HCT116 (cell line): ENCODE measurements around the gene EI24. TPM values are rescaled to one million over a fixed set of nuclear protein-coding genes. Genes with fewer than 3 reads are reported as not detected.

Experiments
- ATAC-seq: fragments of 200-7000 bp; cut with Tn5 transposase; 2 replicates; pipeline ENCODE4 v1.9.1; 2020; ENCODE audit warnings: mild to moderate bottlenecking, moderate library complexity
- BruUV-seq: library from RNA; stranded (reverse); fragments of 400-500 nt; replicated peaks from 2 replicates; lab custom pipeline; 2021; lab: Mats Ljungman, UMichigan
- CTCF ChIA-PET: fragments of 300-600 bp; sonication (Branson Sonifier 250); formaldehyde crosslinking; loops from one replicate; lab custom pipeline; 2021; ENCODE audit warnings: antibody characterized with exemption; lab: Charles Lee
- POLR2A ChIA-PET: fragments of 300-600, 350-600 bp; sonication (Branson Sonifier 250); formaldehyde crosslinking; loops from one replicate; lab custom pipeline; 2021; ENCODE audit warnings: antibody characterized with exemption; lab: Charles Lee
- RAD21 ChIA-PET, 2 experiments: fragments of 300-600 bp; sonication (Branson Sonifier 250); formaldehyde crosslinking; loops; one replicate each; lab custom pipeline; 2023; ENCODE audit warnings: low total read pairs in 2 of 2; ENCODE audit not compliant: uncharacterized antibody in 2 of 2, unreplicated experiment in 2 of 2, low non-redundant PET in 1 of 2; lab: Charles Lee
- DNase-seq: peaks from one replicate; pipeline ENCODE4 v3.0.0-alpha.2; 2010; ENCODE audit warnings: low read depth, low spot score
- H2AFZ ChIP-seq: fragments of 200-600 bp; shearing (Covaris generic), sonication (generic); 2 replicates; pipeline ENCODE4 v1.6.1; 2017; ENCODE audit warnings: low read depth, mixed run types, mixed read lengths, antibody characterized with exemption, low read length; ENCODE audit not compliant: poor library complexity, severe bottlenecking
- H3K27ac ChIP-seq: 2 replicates; pipeline ENCODE4 v1.5.1; 2012; ENCODE audit warnings: low read depth, low read length
- H3K27me3 ChIP-seq: fragments of 200-600 bp; sonication (generic); 2 replicates; pipeline ENCODE4 v1.6.1; 2016; ENCODE audit warnings: mixed run types, low read length, mixed read lengths; ENCODE audit not compliant: insufficient read depth
- H3K36me3 ChIP-seq, 2 experiments: fragments of 200-500 bp in 1 of 2; fragments of 200-600 bp in 1 of 2; sonication (Bioruptor generic) in 1 of 2; sonication (generic) in 1 of 2; 2 replicates each; pipeline versions ENCODE4 v1.5.1 to v1.6.1; 2014 to 2016; ENCODE audit warnings: low read length in 2 of 2, inconsistent platforms in 1 of 2, mixed read lengths in 1 of 2, mixed run types in 1 of 2; ENCODE audit not compliant: insufficient read depth in 2 of 2, control insufficient read depth in 1 of 2
- H3K4me1 ChIP-seq, 2 experiments: fragments of 200-600 bp in 1 of 2; sonication (generic) in 1 of 2; 2 replicates each; pipeline versions ENCODE4 v1.5.1 to v1.6.1; 2012 to 2017; ENCODE audit warnings: low read length in 2 of 2, inconsistent platforms in 1 of 2, mild to moderate bottlenecking in 1 of 2, mixed read lengths in 1 of 2, mixed run types in 1 of 2, moderate library complexity in 1 of 2; ENCODE audit not compliant: insufficient read depth in 2 of 2, control insufficient read depth in 1 of 2
- H3K4me2 ChIP-seq: fragments of 200-600 bp; sonication (generic); 2 replicates; pipeline ENCODE4 v1.6.1; 2017; ENCODE audit warnings: mixed run types, low read length, mixed read lengths
- H3K4me3 ChIP-seq, 2 experiments: fragments of 200-600 bp in 1 of 2; sonication (generic) in 1 of 2; replicated peaks in 1 of 2; 2 replicates each; pipeline ENCODE4 v1.5.1; 2011 to 2016; ENCODE audit warnings: low read length in 2 of 2, control low read depth in 1 of 2, low read depth in 1 of 2, mild to moderate bottlenecking in 1 of 2, mixed read lengths in 1 of 2, mixed run types in 1 of 2
- H3K79me2 ChIP-seq: fragments of 200-600 bp; sonication (generic); 2 replicates; pipeline ENCODE4 v1.6.1; 2017; ENCODE audit warnings: mild to moderate bottlenecking, mixed run types, low read length, moderate library complexity, mixed read lengths; ENCODE audit not compliant: insufficient read depth
- H3K9ac ChIP-seq: fragments of 200-600 bp; sonication (generic); 2 replicates; pipeline ENCODE4 v1.6.1; 2016; ENCODE audit warnings: low read length, mixed read lengths
- H3K9me2 ChIP-seq: fragments of 200-600 bp; sonication (generic), shearing (Covaris generic); 2 replicates; pipeline ENCODE4 v1.6.1; 2017; ENCODE audit warnings: mixed run types, mild to moderate bottlenecking, moderate library complexity; ENCODE audit not compliant: insufficient read depth
- H3K9me3 ChIP-seq, 2 experiments: fragments of 200-500 bp in 1 of 2; fragments of 200-600 bp in 1 of 2; sonication (Bioruptor generic) in 1 of 2; sonication (generic) in 1 of 2; 2 replicates each; pipeline ENCODE4 v1.6.1; 2014 to 2017; ENCODE audit warnings: low read length in 2 of 2, mixed read lengths in 2 of 2, inconsistent platforms in 1 of 2, low read depth in 1 of 2, mild to moderate bottlenecking in 1 of 2, mixed run types in 1 of 2, moderate library complexity in 1 of 2; ENCODE audit not compliant: control insufficient read depth in 1 of 2, insufficient read depth in 1 of 2
- H4K20me1 ChIP-seq: fragments of 200-600 bp; sonication (generic), shearing (Covaris generic); 2 replicates; pipeline ENCODE4 v1.6.1; 2017; ENCODE audit warnings: mixed run types, mild to moderate bottlenecking, moderate library complexity; ENCODE audit not compliant: insufficient read depth
- CBX3 ChIP-seq: IDR thresholded peaks from 2 replicates; pipeline ENCODE4 v1.6.1; 2012; ENCODE audit warnings: low read depth
- CEBPB ChIP-seq: IDR thresholded peaks from 2 replicates; pipeline ENCODE4 v1.6.1; 2012; ENCODE audit warnings: low read depth
- CTCF ChIP-seq, 3 experiments: fragments of 200-600 bp in 1 of 3; sonication (generic) in 1 of 3; IDR thresholded peaks in 2 of 3; conservative IDR thresholded peaks in 1 of 3; 2 replicates each; pipeline ENCODE4 v1.5.1; 2012 to 2017; ENCODE audit warnings: low read depth in 2 of 3, low read length in 2 of 3, antibody characterized with exemption in 1 of 3, borderline replicate concordance in 1 of 3, control low read depth in 1 of 3, mild to moderate bottlenecking in 1 of 3, mixed read lengths in 1 of 3, mixed run types in 1 of 3, moderate library complexity in 1 of 3; ENCODE audit not compliant: insufficient read depth in 1 of 3
- EGR1 ChIP-seq: IDR thresholded peaks from 2 replicates; pipeline ENCODE4 v1.6.1; 2012; ENCODE audit warnings: low read depth
- ELF1 ChIP-seq: IDR thresholded peaks from 2 replicates; pipeline ENCODE4 v1.6.1; 2012; ENCODE audit warnings: low read depth, borderline replicate concordance
- EZH2 ChIP-seq: fragments of 200-600 bp; sonication (generic); IDR thresholded peaks from 2 replicates; pipeline ENCODE4 v1.6.1; 2017; ENCODE audit warnings: antibody characterized with exemption, mixed run types
- EZH2phosphoT487 ChIP-seq: fragments of 200-600 bp; IDR thresholded peaks from 2 replicates; pipeline ENCODE4 v1.6.1; 2018; ENCODE audit warnings: antibody characterized with exemption, borderline replicate concordance
- FOSL1 ChIP-seq: IDR thresholded peaks from 2 replicates; pipeline ENCODE4 v1.6.1; 2012; ENCODE audit warnings: low read depth
- JUND ChIP-seq: IDR thresholded peaks from 2 replicates; pipeline ENCODE4 v1.6.1; 2012
- POLR2A ChIP-seq: IDR thresholded peaks from 2 replicates; pipeline ENCODE4 v1.7.0; 2011; ENCODE audit warnings: borderline replicate concordance; ENCODE audit not compliant: insufficient read depth, insufficient read length; ENCODE audit errors: extremely low read depth
- POLR2AphosphoS5 ChIP-seq: IDR thresholded peaks from 2 replicates; pipeline ENCODE4 v1.6.1; 2011; ENCODE audit warnings: mild to moderate bottlenecking, low read depth, low read length, moderate library complexity
- RAD21 ChIP-seq: IDR thresholded peaks from 2 replicates; pipeline ENCODE4 v1.6.1; 2012; ENCODE audit warnings: low read depth, mild to moderate bottlenecking
- SIN3A ChIP-seq: IDR thresholded peaks from 2 replicates; pipeline ENCODE4 v1.6.1; 2012; ENCODE audit warnings: low read depth
- SP1 ChIP-seq: IDR thresholded peaks from 2 replicates; pipeline ENCODE4 v1.6.1; 2012; ENCODE audit warnings: low read depth
- SRF ChIP-seq: IDR thresholded peaks from 2 replicates; pipeline ENCODE4 v1.6.1; 2012; ENCODE audit warnings: low read depth
- TCF7L2 ChIP-seq: IDR thresholded peaks from 2 replicates; pipeline ENCODE4 v1.7.0; 2011; ENCODE audit warnings: borderline replicate concordance, inconsistent platforms; ENCODE audit not compliant: insufficient read depth, insufficient read length; ENCODE audit errors: extremely low read depth
- YY1 ChIP-seq: IDR thresholded peaks from 2 replicates; pipeline ENCODE4 v1.6.1; 2011; ENCODE audit warnings: low read length, low read depth, moderate library complexity, mild to moderate bottlenecking; ENCODE audit not compliant: insufficient replicate concordance; ENCODE audit errors: extremely low read depth
- ZBTB33 ChIP-seq: IDR thresholded peaks from 2 replicates; pipeline ENCODE4 v1.6.1; 2011; ENCODE audit warnings: mild to moderate bottlenecking, low read length, moderate library complexity; ENCODE audit not compliant: insufficient replicate concordance; ENCODE audit errors: extremely low read depth
- ZFX ChIP-seq: fragments of 450-650 bp; IDR thresholded peaks from 2 replicates; pipeline ENCODE4 v1.6.1; 2017
- ZNF274 ChIP-seq: fragments of 200-500 bp; sonication (Bioruptor generic); IDR thresholded peaks from 2 replicates; pipeline ENCODE4 v1.6.1; 2014; ENCODE audit warnings: mild to moderate bottlenecking, low read depth, low read length, inconsistent platforms
- intact Hi-C: fragments of 100-400 bp; cut with micrococcal nuclease; formaldehyde crosslinking; loops from 2 replicates; pipeline ENCODE4 v1.10.0; 2022
- total RNA-seq: library from RNA; stranded (reverse); gene quantifications from one replicate; pipeline ENCODE4 v1.2.1, GENCODE V29; 2021; ENCODE audit not compliant: unreplicated experiment
- TF ChIP-seq, protein P1 (sequence below): IDR thresholded peaks from 2 replicates; pipeline ENCODE4 v1.6.1; 2012

The EI24 gene
- total RNA-seq, 1 experiment from 2014 or later, result 130 TPM

GRCh38 chr11:125625630-125626287 is 56.5 kb downstream of the EI24 start:
- ATAC-seq (peak; percentile 86), DNase-seq (peak; percentile 86)
- RAD21 ChIA-PET, result no interaction called here
- peaks cover 4 to 17% of the 10 kb centered on the region in 2 experiments; a peak in 3 of 4 replicates for H3K4me1 ChIP-seq
- CTCF ChIA-PET, result interaction anchor here (1.4 kb wide), 1 partner anchor 568 kb away, joined by 4 read pairs; no protein-coding TSS in a partner anchor
- peaks cover 0 to 9% of the 10 kb centered on the region in 2 experiments; a peak in 2 of 4 replicates for H3K36me3 ChIP-seq
- BruUV-seq, result no TSS peak
- H3K27me3 ChIP-seq, result no peaks in the 10 kb centered on the region
- peak overlapping the region; percentile 85 for H3K9ac ChIP-seq
- H3K27ac ChIP-seq, result peak overlapping the region; percentile 85
- peaks cover 29% of the 10 kb centered on the region for H3K79me2 ChIP-seq
- H3K9me2 ChIP-seq, result no peaks in the 10 kb centered on the region
- POLR2A ChIA-PET, result interaction anchor here (1.1 to 1.8 kb wide), 3 partner anchors 32 to 54 kb away, joined by 3 to 6 read pairs (median 5); no protein-coding TSS in a partner anchor
- peak overlapping the region; percentile 86 for H3K4me2 ChIP-seq
- peak overlapping the region; percentile 23 for H2AFZ ChIP-seq
- peak overlapping the region; percentile 56 to 75 for H3K4me3 ChIP-seq
- intact Hi-C loops, result loop anchor here (2.0 kb wide), 2 partner anchors 33 to 249 kb away; partner anchors contain the start of gene STT3A
- no peaks in the 10 kb centered on the region for H3K9me3 ChIP-seq
- H4K20me1 ChIP-seq, result no peaks in the 10 kb centered on the region
- no peak for TF ChIP-seq RAD21
- peak; percentile 89 for TF ChIP-seq EGR1
- no peak; the same call in 1 of the 2 replicates for TF ChIP-seq CEBPB
- TF ChIP-seq SP1, result peak; percentile 66
- peak; percentile 53; the same call in 1 of the 2 replicates for TF ChIP-seq CBX3
- no peak for TF ChIP-seq ZNF274
- TF ChIP-seq EZH2, result no peak
- TF ChIP-seq SIN3A, result peak; percentile 78; the same call in 1 of the 2 replicates
- TF ChIP-seq CTCF (IDR thresholded peaks at IDR 0.05 in 2 of 3, conservative IDR thresholded peaks at IDR 0.05 in 1 of 3; ENCODE audit: borderline replicate concordance in 1 of 3, insufficient read depth in 1 of 3, low read depth in 2 of 3, low read length in 2 of 3), result no peak
- peak; percentile 75 for TF ChIP-seq POLR2AphosphoS5
- TF ChIP-seq, protein P1, sequence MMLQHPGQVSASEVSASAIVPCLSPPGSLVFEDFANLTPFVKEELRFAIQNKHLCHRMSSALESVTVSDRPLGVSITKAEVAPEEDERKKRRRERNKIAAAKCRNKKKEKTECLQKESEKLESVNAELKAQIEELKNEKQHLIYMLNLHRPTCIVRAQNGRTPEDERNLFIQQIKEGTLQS, result no peak
- TF ChIP-seq ZBTB33, result no peak
- TF ChIP-seq EZH2phosphoT487, result no peak
- peak; percentile 72 for TF ChIP-seq POLR2A
- no peak for TF ChIP-seq FOSL1
- 0 out of 2 replicates have a peak, but pooled peaks have one; percentile 41 for TF ChIP-seq JUND
- peak; percentile 94 for TF ChIP-seq ZFX
- TF ChIP-seq ELF1, result no peak
- peak; percentile 65 for TF ChIP-seq YY1
- peak; percentile 80 for TF ChIP-seq TCF7L2
- peak; percentile 64; the same call in 1 of the 2 replicates for TF ChIP-seq SRF
